Endothelial cell (in vitro differentiated cells): ENCODE data around the gene MST1. TPM values are rescaled to one million over a fixed set of nuclear protein-coding genes. Genes with fewer than 3 reads are reported as not detected.

Experiments used
- DNase-seq: peaks from one replicate; pipeline ENCODE4 v3.0.0; 2021; ENCODE audit warnings: low spot score
- H3K27ac Mint-ChIP-seq: one replicate; pipeline ENCODE4 v1.8.0; 2021; ENCODE audit warnings: mixed read lengths, inconsistent platforms; ENCODE audit not compliant: unreplicated experiment
- H3K27me3 Mint-ChIP-seq: one replicate; pipeline ENCODE4 v1.8.0; 2021; ENCODE audit warnings: mild to moderate bottlenecking, moderate library complexity, mixed read lengths, inconsistent platforms; ENCODE audit not compliant: unreplicated experiment
- H3K36me3 Mint-ChIP-seq: one replicate; pipeline ENCODE4 v1.8.0; 2021; ENCODE audit warnings: mild to moderate bottlenecking, low read depth, mixed read lengths, inconsistent platforms; ENCODE audit not compliant: unreplicated experiment
- H3K4me1 Mint-ChIP-seq: one replicate; pipeline ENCODE4 v1.8.0; 2021; ENCODE audit warnings: mild to moderate bottlenecking, mixed read lengths, inconsistent platforms; ENCODE audit not compliant: unreplicated experiment
- H3K4me3 Mint-ChIP-seq: one replicate; pipeline ENCODE4 v1.8.0; 2021; ENCODE audit warnings: mild to moderate bottlenecking, mixed read lengths, inconsistent platforms; ENCODE audit not compliant: unreplicated experiment
- H3K9me3 Mint-ChIP-seq: one replicate; pipeline ENCODE4 v1.8.0; 2021; ENCODE audit warnings: mixed read lengths, inconsistent platforms; ENCODE audit not compliant: unreplicated experiment
- CTCF ChIP-seq: fragments of 200-600 bp; sonication (generic); IDR thresholded peaks from one replicate; pipeline ENCODE4 v1.5.0; 2021; ENCODE audit warnings: antibody characterized with exemption; ENCODE audit not compliant: unreplicated experiment
- total RNA-seq: library from RNA; stranded (reverse); fragmentation: NEBNext Ultra II Directional; extraction: Animal tissue kit (Norgen Biotek cat#: 25700); gene quantifications from one replicate; pipeline ENCODE4 v1.2.1, GENCODE V29; 2021; ENCODE audit not compliant: unreplicated experiment

Gene MST1
- total RNA-seq, 1 donor from 2014 or later = 22.0 TPM

- H3K36me3 Mint-ChIP-seq = peaks cover 16% of the 10 kb centered on the region
These were observed 8.6 kb downstream of the MST1 start for GRCh38 chr3:49680493-49681231.

GRCh38 chr3:49675912-49676311, 13.4 kb downstream of the MST1 start:
- Mint-ChIP-seq H3K27ac (no peak overlapping the region), H3K4me1 (peaks cover 16% of the 10 kb centered on the region), H3K9me3 (no peaks in the 10 kb centered on the region), H3K36me3 (peaks cover 16% of the 10 kb centered on the region), H3K27me3 (peaks cover 10% of the 10 kb centered on the region), H3K4me3 (no peak overlapping the region)
- DNase-seq = no peak
- TF ChIP-seq CTCF = no peak

More at GRCh38 chr3:49680493-49681231, 8.6 kb downstream of the MST1 start:
- Mint-ChIP-seq H3K27ac (no peak overlapping the region), H3K27me3 (peaks cover 11% of the 10 kb centered on the region), H3K4me1 (no peaks in the 10 kb centered on the region), H3K9me3 (no peaks in the 10 kb centered on the region), H3K4me3 (no peak overlapping the region)
- TF ChIP-seq CTCF = no peak
- DNase-seq = no peak

- no peak for DNase-seq
- TF ChIP-seq CTCF = no peak
These were observed 14.7 kb downstream of the MST1 start for GRCh38 chr3:49674497-49674983.

GRCh38 chr3:49673715-49674496, 15.4 kb downstream of the MST1 start, which contains the start of gene APEH:
Gene APEH (plus strand): TSS chr3:49674351. CDS start chr3:49674402, 51 bp downstream.
- no peaks in the 10 kb centered on the region for H3K9me3 Mint-ChIP-seq
- H3K36me3 Mint-ChIP-seq = peaks cover 10% of the 10 kb centered on the region
- H3K27ac Mint-ChIP-seq = peak within 1 kb of the TSS; percentile 72
- H3K4me3 Mint-ChIP-seq = peak within 1 kb of the TSS; percentile 89
- no peak for TF ChIP-seq CTCF
- peaks cover 16% of the 10 kb centered on the region for H3K4me1 Mint-ChIP-seq
- H3K27me3 Mint-ChIP-seq = peaks cover 11% of the 10 kb centered on the region
- DNase-seq = peak; percentile 93

More at GRCh38 chr3:49674497-49674983, 14.7 kb downstream of the MST1 start:
- no peak overlapping the region for H3K27ac Mint-ChIP-seq
- peaks cover 16% of the 10 kb centered on the region for H3K4me1 Mint-ChIP-seq
- H3K36me3 Mint-ChIP-seq = peaks cover 10% of the 10 kb centered on the region
- peak overlapping the region; percentile 62 for H3K4me3 Mint-ChIP-seq
- no peaks in the 10 kb centered on the region for H3K9me3 Mint-ChIP-seq
- peaks cover 10% of the 10 kb centered on the region for H3K27me3 Mint-ChIP-seq
